ENCODE data around the gene FANCI.
"Not testable (repeated sequence)": the region's sequence is repeated elsewhere in the genome, so short reads cannot be mapped to it uniquely, and the experiment has no call there.

FANCI gene

GRCh38 chr15:89226359-89227221 lies 17.2 kb upstream of the FANCI start:
- DNase-seq, result no peak

GRCh38 chr15:89227425-89227824 lies 16.4 kb upstream of the FANCI start:
- DNase-seq, result no peak

DNA sequence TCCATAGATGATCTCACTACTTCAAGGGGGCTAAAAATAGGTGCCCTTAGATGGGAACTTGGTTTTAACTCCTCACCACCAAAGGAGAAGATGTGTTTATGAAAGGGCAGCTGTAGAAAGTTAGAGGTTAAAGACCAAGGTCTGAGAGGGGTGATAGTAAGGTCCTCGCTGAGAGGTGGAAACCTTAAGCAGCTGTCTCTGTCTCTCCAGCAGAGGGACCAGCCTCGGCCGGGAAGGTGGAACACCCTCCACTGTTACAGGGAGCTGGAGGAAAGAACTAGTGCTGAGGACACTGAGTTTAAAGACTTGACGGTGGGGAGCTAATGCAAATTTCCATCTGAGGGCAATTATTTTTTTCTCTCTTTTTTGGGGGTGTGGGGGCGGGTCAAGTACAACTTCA lies 13.5 kb upstream of the FANCI start:
- no peak for DNase-seq

DNA sequence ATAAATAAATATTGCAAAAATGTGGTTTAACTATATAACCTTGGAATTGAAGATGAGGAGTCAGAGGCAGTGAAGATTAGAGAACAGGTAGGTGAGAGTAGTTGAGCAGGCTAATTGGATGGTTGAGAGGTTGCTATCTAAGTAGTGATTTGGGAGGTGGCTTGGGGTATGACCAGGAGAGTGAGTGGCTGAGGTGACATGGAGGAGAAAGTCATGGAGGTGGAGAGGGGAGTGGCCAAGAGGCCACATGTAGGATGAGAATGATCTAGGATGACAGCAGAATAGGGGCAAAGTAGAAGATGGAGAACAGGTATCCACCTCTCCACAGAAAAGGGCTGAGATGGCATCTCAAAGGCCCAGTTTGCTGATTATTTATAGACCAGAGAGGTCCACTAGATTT lies 11.9 kb upstream of the FANCI start:
- DNase-seq, result no peak

GRCh38 chr15:89239883-89240810 lies 3.6 kb upstream of the FANCI start:
- not testable (repeated sequence) for DNase-seq

GRCh38 chr15:89243046-89243690 lies 611 bp upstream of the FANCI start:
- no peak for DNase-seq

DNA sequence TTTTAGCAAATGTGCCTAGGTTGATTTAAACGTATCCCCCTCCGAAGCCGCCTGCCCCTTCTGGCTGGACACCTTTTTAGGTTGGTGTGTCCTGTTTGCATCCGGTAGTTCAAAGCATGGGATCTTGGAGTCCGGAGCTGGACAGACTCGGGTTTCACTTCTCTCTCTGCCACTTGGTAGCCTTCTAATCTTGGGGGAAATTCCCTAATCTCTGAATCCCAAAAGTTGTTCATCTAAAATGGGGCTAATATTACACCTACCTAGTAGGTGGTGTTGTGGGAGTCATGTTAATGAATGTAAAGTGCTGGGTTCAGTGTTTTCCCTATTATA lies 760 bp downstream of the FANCI start:
- DNase-seq, result no peak

GRCh38 chr15:89247446-89247845 lies 3.7 kb downstream of the FANCI start:
- no peak for DNase-seq

GRCh38 chr15:89248584-89248983 lies 4.8 kb downstream of the FANCI start:
- DNase-seq, result no peak

GRCh38 chr15:89250142-89250541 lies 6.4 kb downstream of the FANCI start:
- not testable (repeated sequence) for DNase-seq

DNA sequence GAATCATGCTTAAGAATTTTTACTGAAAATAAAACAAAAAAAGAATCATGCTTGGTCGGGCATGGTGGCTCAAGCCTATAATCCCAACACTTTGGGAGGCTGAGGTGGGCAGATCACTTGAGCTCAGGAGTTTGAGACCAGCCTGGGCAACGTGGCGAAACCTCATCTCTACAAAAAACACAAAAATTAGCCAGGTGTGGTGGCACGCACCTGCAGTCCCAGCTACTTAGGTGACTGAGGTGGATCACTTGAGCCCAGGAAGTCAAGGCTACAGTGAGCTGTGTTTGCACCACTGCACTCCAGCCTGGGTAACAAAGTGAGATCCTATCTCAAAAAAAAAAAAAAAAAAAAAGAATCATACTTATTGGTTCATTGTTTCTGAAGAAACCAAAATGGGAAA lies 33.5 kb downstream of the FANCI start:
- DNase-seq, result not testable (repeated sequence)

- no peak for DNase-seq
Measured at GRCh38 chr15:89278307-89278706, 34.5 kb downstream of the FANCI start.

DNA sequence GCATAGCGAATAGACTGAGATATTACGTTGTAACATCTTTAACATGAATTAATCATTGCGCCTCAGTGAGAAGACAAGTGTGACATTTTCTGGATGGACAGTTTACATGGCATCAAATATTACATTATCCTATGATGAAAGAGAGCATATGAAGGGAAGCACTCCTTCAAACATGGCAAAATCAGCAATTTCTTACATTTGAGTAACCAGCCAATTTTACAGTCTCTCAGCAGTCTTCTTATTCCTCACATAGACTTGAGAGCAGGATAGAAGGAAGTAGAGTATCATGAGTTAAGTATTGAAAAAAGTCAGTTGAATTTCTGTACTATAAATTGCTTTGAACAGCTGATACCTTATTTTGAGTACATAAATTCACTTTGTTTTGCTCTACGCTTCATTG lies 38.9 kb downstream of the FANCI start:
- DNase-seq, result no peak

- DNase-seq, result no peak
Measured at GRCh38 chr15:89283201-89283600, 39.4 kb downstream of the FANCI start.

DNA sequence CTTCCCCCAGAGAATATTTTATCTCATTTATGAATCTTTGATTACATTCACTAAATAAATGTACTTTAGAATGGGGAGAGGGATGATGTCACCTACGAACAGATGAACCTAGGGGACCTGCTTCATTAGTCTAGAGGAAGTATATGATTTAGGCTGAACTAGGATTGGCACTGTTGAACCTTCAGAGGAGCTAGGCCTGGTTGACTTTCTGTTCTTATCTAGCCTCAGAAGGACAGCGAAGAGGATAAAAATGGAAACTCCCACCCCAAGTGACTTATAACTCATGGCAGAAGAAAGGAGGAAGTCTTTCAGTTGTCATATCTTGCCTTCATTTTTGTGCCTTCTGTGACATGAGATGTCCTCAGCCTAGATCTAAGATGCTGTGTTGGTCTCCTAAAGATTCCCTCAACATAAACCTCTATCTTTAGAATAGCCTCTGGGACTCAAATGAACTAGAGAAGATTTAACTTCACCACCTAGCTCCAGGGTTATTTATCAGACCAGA lies 48.2 kb downstream of the FANCI start:
- DNase-seq, result no peak

GRCh38 chr15:89293012-89293411 lies 49.2 kb downstream of the FANCI start:
- no peak for DNase-seq

DNA sequence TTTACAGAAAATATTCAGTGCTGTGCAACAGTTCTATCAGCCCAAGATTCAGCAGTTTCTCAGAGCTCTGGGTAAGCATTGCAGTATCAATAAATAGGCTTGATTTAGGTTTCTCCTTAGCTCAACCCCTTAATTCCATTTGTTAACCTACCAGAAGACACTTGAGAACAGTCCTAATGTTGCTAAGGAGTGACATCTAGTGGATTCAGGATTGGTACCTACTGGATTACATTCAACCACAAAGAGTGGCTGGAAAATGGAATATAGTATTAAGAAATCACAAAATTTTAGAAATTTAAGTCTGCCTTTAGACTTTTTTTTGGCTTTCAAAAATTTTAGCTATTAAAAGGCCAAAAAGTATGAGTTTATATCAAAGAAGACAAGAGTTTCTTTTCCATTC lies 56.1 kb downstream of the FANCI start:
- no peak for DNase-seq

DNA sequence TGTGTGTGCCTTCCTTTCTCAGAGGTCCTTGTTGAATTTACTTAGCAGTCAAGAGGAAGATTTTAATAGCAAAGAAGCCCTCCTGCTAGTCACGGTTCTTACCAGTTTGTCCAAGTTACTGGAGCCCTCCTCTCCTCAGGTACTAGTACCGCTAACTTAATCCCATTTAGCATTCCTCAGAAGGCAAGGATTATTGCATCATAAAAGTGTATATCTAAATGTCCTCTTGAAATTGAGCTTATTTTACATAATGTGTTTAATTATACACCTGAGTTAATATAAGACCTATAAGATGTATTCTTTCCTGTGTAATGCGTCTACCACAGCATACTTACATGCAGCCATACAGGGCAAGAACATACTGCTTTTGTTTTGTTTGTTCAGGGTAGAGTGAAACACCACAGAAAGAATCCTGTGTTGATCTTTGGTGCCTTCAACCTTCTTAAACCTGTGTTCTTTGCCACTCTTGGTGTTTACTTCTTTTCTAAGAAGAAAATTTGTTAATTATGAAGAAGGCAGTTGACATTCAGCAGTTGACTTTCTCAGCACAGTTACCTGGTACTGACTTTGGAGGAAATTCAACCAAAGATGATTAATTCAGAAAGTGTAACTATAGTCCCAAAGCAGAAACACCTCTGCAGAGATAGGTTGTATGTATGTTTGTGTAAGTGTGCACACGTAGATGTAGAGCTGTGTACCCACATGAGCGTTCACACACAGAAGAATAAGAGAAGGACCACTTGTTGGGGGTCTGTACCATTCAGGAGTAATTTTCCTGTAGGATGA lies 57.7 kb downstream of the FANCI start:
- DNase-seq, result no peak

- no peak for DNase-seq
Measured at GRCh38 chr15:89303986-89304385, 60.2 kb downstream of the FANCI start.

DNA sequence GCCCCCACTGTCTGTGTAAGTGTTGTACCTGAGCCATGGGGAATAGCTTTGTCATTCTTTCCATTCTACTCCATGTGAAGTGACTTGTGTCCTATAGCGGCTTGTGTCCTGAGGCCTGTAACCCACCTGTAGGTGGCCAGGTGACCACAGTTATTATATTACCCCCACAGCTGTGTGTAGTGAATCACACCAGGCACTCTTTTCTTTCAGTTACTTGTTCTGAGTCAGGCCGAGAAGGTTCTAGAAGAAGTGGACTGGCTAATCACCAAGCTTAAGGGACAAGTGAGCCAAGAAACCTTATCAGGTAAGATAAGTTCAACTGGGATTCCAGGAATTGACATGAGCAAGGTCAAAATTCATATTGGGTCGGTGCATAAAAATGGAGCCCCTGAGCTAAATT lies 61.6 kb downstream of the FANCI start:
- DNase-seq, result no peak

DNA sequence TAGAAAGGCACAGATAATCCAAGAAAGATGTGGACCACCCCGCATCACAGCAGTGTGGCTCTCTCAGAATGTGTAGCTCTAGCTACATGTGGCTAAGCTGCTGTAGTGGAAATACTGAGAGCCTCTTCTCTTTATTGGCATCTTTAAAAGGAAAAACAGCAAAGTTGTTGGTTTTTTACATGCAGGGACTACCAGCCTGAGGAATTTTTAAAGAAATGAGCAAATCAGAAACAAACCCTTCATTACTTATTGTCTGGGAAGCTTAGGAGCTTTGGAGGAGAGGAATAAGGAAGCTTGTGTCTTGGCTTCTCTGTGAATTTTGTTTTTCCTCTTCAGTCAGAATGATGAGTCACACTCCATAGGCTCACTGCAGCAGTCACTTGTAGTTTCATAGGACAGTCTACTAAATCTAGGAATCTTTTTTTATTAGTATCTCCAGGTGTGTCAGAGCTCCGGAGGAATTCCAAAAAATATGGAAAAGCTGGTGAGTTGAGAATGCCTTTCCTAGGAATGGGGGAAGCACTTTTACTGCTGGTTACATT lies 63.3 kb downstream of the FANCI start:
- DNase-seq, result no peak

- DNase-seq, result no peak
Measured at GRCh38 chr15:89307791-89308190, 64.0 kb downstream of the FANCI start.
